ENCODE measurements around the gene BBOF1.
"Not testable (repeated sequence)": the region's sequence is repeated elsewhere in the genome, so short reads cannot be mapped to it uniquely, and the experiment has no call there.

Gene BBOF1

GRCh38 chr14:74089251-74090020, 70.3 kb downstream of the BBOF1 start:
- no peak for DNase-seq (ENCODE audit: low spot score in 2 of 2)
- H3K27ac Mint-ChIP-seq, result peak overlapping the region; percentile 0
- peaks cover 16% of the 10 kb centered on the region for H3K4me1 Mint-ChIP-seq

GRCh38 chr14:74105381-74105780, 86.2 kb downstream of the BBOF1 start:
- peaks cover 24% of the 10 kb centered on the region for H3K36me3 Mint-ChIP-seq
- H3K4me1 Mint-ChIP-seq, result no peaks in the 10 kb centered on the region
- ATAC-seq (ENCODE audit: low read depth), result no peak
- no peaks in the 10 kb centered on the region for H3K27me3 Mint-ChIP-seq
- H3K4me3 Mint-ChIP-seq, result no peak overlapping the region
- no peak overlapping the region for H3K27ac Mint-ChIP-seq
- no peaks in the 10 kb centered on the region for H3K9me3 Mint-ChIP-seq
- DNase-seq (ENCODE audit: low spot score in 2 of 2), result no peak

More at GRCh38 chr14:74089251-74090020, 70.3 kb downstream of the BBOF1 start:
- Mint-ChIP-seq H3K36me3 (peaks cover 13% of the 10 kb centered on the region), H3K27me3 (no peaks in the 10 kb centered on the region), H3K4me3 (no peak overlapping the region), H3K9me3 (no peaks in the 10 kb centered on the region)
- ATAC-seq (ENCODE audit: low read depth), result no peak

GRCh38 chr14:74109369-74109768, 90.2 kb downstream of the BBOF1 start:
- Mint-ChIP-seq H3K9me3 (no peaks in the 10 kb centered on the region), H3K27me3 (no peaks in the 10 kb centered on the region), H3K4me1 (no peaks in the 10 kb centered on the region), H3K4me3 (no peak overlapping the region), H3K27ac (no peak overlapping the region), H3K36me3 (peaks cover 22% of the 10 kb centered on the region)
- DNase-seq (ENCODE audit: low spot score in 2 of 2) (no peak), ATAC-seq (ENCODE audit: low read depth) (no peak)

- H3K9me3 Mint-ChIP-seq, H3K27ac Mint-ChIP-seq, H3K4me3 Mint-ChIP-seq, H3K27me3 Mint-ChIP-seq, H3K4me1 Mint-ChIP-seq: not testable (repeated sequence)
- peak in 1 of 2 donors; percentile 18 for DNase-seq (ENCODE audit: low spot score in 2 of 2)
- ATAC-seq (ENCODE audit: low read depth), result peak; percentile 59
- peaks cover 17% of the 10 kb centered on the region for H3K36me3 Mint-ChIP-seq
Measured at GRCh38 chr14:74111395-74112216, 92.5 kb downstream of the BBOF1 start.
